ENCODE data around the gene ZDHHC19. TPM values are rescaled to one million over a fixed set of nuclear protein-coding genes. Genes with fewer than 3 reads are reported as not detected.
"Not testable (repeated sequence)": the region's sequence is repeated elsewhere in the genome, so short reads cannot be mapped to it uniquely, and the experiment has no call there.

ZDHHC19 gene
- total and polyA plus RNA-seq, 5 donors from 2014 or later = not detected

DNA sequence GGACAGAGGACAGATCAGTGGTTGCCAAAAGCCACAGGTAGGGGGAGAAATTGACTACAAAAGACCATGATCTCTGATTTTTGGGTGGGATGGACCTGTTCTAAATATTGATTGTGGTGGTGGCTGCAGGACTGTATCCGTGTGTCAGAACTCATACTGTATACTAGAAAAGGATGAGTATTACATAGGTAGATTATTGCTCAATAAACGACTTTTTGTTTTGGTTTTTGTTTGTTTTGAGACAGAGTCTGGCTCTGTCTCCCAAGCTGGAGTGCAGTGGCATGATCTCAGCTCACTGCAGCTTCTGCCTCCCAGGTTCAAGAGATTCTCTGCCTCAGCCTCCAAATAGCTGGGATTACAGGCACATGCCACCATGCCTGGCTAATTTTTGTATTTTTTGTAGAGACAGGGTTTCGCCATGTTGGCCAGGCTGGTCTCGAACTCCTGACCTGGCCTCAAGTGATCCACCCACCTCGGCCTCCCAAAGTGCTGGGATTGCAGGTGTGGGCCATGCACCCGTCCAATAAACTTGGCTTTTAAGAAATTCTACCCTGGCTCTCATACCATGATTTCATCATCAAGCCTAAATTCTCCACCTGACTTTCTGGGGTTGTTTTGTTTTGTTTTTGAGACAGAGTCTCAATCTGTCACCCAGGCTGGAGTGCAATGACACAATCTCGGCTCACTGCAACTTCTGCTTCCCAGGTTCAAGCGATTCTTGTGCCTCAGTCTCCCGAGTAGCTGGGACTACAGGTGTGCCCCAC, 5.6 kb downstream of the ZDHHC19 start:
- DNase-seq; ATAC-seq (ENCODE audit: low read depth in 2 of 2); H3K27me3 Mint-ChIP-seq; H3K36me3 ChIP-seq (ENCODE audit: control insufficient read depth, insufficient read depth, low read length); H3K27me3 ChIP-seq (ENCODE audit: control insufficient read depth, insufficient read depth, low read length); H3K36me3 Mint-ChIP-seq; H3K9me3 ChIP-seq (ENCODE audit: control insufficient read depth in 2 of 2, low read length in 2 of 2); H3K4me3 ChIP-seq (ENCODE audit: low read depth, low read length); H3K27ac ChIP-seq (ENCODE audit: insufficient read depth, low read length, poor library complexity, severe bottlenecking); H3K9me3 Mint-ChIP-seq: not testable (repeated sequence)
- H3K4me1 ChIP-seq (ENCODE audit: control insufficient read depth, insufficient read depth, low read length, poor library complexity, severe bottlenecking) = peaks cover 14% of the 10 kb centered on the region
- H3K4me1 Mint-ChIP-seq = peaks cover 3 to 15% (median 9%) of the 10 kb centered on the region in 4 donors
- peak overlapping the region in 1 of 3 donors; percentile 34 for H3K27ac Mint-ChIP-seq
- H3K4me3 Mint-ChIP-seq = peak overlapping the region in 1 of 4 donors; percentile 48

- H3K27ac ChIP-seq (ENCODE audit: insufficient read depth, low read length, poor library complexity, severe bottlenecking) = no peak overlapping the region
Observed at GRCh38 chr3:196203846-196204245, 7.4 kb downstream of the ZDHHC19 start.

DNA sequence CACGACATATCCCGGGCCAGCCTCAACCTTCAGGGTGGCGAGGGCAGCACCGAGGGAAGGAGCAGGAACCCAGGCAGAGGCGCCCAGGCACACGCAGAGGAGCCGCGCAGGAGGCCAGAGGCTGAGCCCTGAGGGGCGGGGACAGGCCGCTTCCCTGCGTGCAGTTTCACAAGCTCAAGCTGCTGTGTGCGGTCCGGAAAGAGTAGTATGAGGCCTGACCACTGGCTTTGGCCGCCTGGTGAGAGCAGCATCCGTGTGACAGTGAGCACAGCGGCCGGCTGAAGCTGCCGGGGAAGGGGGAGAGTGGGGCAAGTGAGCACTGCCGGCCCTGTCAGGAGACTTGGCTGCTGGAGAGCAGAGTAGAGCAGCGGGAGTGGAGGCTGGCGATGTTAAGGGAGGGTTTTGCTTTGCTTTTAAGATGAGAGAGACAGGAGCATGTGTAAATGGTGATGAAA, 8.7 kb downstream of the ZDHHC19 start:
- H3K4me3 ChIP-seq (ENCODE audit: low read depth, low read length) = no peak overlapping the region
- no peak overlapping the region for H3K27ac ChIP-seq (ENCODE audit: insufficient read depth, low read length, poor library complexity, severe bottlenecking)

More at GRCh38 chr3:196203846-196204245, 7.4 kb downstream of the ZDHHC19 start:
- H3K36me3 ChIP-seq (ENCODE audit: control insufficient read depth, insufficient read depth, low read length) = no peaks in the 10 kb centered on the region
- H3K9me3 ChIP-seq (ENCODE audit: control insufficient read depth in 2 of 2, low read length in 2 of 2) = no peaks in the 10 kb centered on the region
- Mint-ChIP-seq H3K36me3 (no peaks in the 10 kb centered on the region), H3K4me1 (peaks cover 3 to 15% (median 9%) of the 10 kb centered on the region in 4 donors), H3K27me3 (peaks cover 8% of the 10 kb centered on the region), H3K9me3 (peaks cover 0 to 2% (median 0%) of the 10 kb centered on the region in 7 donors), H3K4me3 (peak overlapping the region in 1 of 4 donors; percentile 70), H3K27ac (no peak overlapping the region)
- H3K27me3 ChIP-seq (ENCODE audit: control insufficient read depth, insufficient read depth, low read length) = no peaks in the 10 kb centered on the region
- ATAC-seq (ENCODE audit: low read depth in 2 of 2) = no peak
- H3K4me1 ChIP-seq (ENCODE audit: control insufficient read depth, insufficient read depth, low read length, poor library complexity, severe bottlenecking) = peaks cover 14% of the 10 kb centered on the region
- DNase-seq = no peak
- H3K4me3 ChIP-seq (ENCODE audit: low read depth, low read length) = no peak overlapping the region

DNA sequence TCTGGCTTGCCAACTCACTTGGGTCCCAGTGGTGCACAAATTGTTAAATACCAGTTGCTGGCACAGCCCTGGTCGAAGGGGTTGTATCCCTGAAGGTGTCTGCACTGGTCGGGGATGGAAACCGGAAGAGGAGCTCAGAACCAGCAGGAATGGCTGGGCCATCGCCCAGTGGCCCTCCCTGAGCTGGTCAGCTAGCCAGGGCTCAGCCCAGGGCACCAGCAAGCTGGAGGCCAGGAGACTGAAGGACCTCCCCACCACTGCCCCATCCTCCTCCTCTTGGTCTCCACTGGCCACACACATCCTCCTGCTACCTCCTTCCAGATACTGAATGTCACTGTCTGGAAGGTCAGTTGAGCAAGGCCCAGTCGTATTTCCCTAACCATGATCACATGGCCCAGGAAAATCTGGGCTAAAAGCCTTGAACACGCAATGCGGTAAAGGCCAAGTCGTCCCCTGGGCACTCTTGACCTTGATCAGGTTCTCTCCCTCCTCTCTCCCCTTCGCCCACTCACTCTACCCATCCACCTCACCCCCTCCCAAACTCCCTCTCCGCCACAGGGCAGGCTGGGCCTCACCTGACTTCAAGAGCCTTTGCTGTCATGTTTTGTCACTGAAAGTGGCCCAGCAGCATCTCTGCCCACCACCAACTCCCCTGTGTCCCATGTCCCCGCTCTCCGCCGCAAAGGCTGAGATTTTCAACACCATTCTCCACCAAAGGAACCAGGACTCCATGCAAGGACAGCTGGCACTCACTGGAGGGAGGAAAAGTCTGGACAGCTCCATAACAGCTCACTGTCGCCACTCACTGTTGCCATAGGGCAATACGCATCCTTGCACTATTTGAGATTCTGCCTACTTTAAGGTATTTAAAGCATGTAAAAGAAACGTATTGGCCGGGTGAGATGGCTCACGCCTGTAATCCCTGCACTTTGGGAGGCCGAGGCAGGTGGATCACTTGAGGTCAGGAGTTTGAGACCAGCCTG, 12.1 kb downstream of the ZDHHC19 start:
- H3K9me3 Mint-ChIP-seq = no peaks in the 10 kb centered on the region
- H3K27ac Mint-ChIP-seq = no peak overlapping the region
- no peaks in the 10 kb centered on the region for H3K27me3 ChIP-seq (ENCODE audit: control insufficient read depth, insufficient read depth, low read length)
- H3K36me3 ChIP-seq (ENCODE audit: control insufficient read depth, insufficient read depth, low read length) = no peaks in the 10 kb centered on the region
- no peak for ATAC-seq (ENCODE audit: low read depth in 2 of 2)
- H3K27ac ChIP-seq (ENCODE audit: insufficient read depth, low read length, poor library complexity, severe bottlenecking) = no peak overlapping the region
- H3K4me3 Mint-ChIP-seq = no peak overlapping the region
- H3K4me1 ChIP-seq (ENCODE audit: control insufficient read depth, insufficient read depth, low read length, poor library complexity, severe bottlenecking) = peaks cover 22% of the 10 kb centered on the region
- peaks cover 0 to 22% (median 8%) of the 10 kb centered on the region in 4 donors for H3K4me1 Mint-ChIP-seq
- H3K4me3 ChIP-seq (ENCODE audit: low read depth, low read length) = no peak overlapping the region
- no peak for DNase-seq
- peaks cover 8% of the 10 kb centered on the region for H3K27me3 Mint-ChIP-seq
- H3K36me3 Mint-ChIP-seq = no peaks in the 10 kb centered on the region
- H3K9me3 ChIP-seq (ENCODE audit: control insufficient read depth in 2 of 2, low read length in 2 of 2) = no peaks in the 10 kb centered on the region

More for the DNA sequence above, 8.7 kb downstream of the ZDHHC19 start:
- H3K27me3 ChIP-seq (ENCODE audit: control insufficient read depth, insufficient read depth, low read length) = no peaks in the 10 kb centered on the region
- no peaks in the 10 kb centered on the region for H3K36me3 Mint-ChIP-seq
- ATAC-seq (ENCODE audit: low read depth in 2 of 2) (peak in 1 of 2 donors; percentile 9), DNase-seq (no peak)
- peaks cover 8% of the 10 kb centered on the region for H3K27me3 Mint-ChIP-seq
- H3K4me3 Mint-ChIP-seq = no peak overlapping the region
- peaks cover 3 to 8% (median 6%) of the 10 kb centered on the region in 4 donors for H3K4me1 Mint-ChIP-seq
- H3K36me3 ChIP-seq (ENCODE audit: control insufficient read depth, insufficient read depth, low read length) = no peaks in the 10 kb centered on the region
- peaks cover 6% of the 10 kb centered on the region for H3K4me1 ChIP-seq (ENCODE audit: control insufficient read depth, insufficient read depth, low read length, poor library complexity, severe bottlenecking)
- H3K9me3 ChIP-seq (ENCODE audit: control insufficient read depth in 2 of 2, low read length in 2 of 2) = no peaks in the 10 kb centered on the region
- peaks cover 0 to 2% (median 0%) of the 10 kb centered on the region in 7 donors for H3K9me3 Mint-ChIP-seq
- H3K27ac Mint-ChIP-seq = no peak overlapping the region

- H3K27me3 Mint-ChIP-seq = peaks cover 2% of the 10 kb centered on the region
- Histone ChIP-seq H3K27me3 (ENCODE audit: control insufficient read depth, insufficient read depth, low read length) (no peaks in the 10 kb centered on the region), H3K4me1 (ENCODE audit: control insufficient read depth, insufficient read depth, low read length, poor library complexity, severe bottlenecking) (peaks cover 31% of the 10 kb centered on the region), H3K36me3 (ENCODE audit: control insufficient read depth, insufficient read depth, low read length) (no peaks in the 10 kb centered on the region), H3K27ac (ENCODE audit: insufficient read depth, low read length, poor library complexity, severe bottlenecking) (no peak overlapping the region), H3K9me3 (ENCODE audit: control insufficient read depth in 2 of 2, low read length in 2 of 2) (no peaks in the 10 kb centered on the region), H3K4me3 (ENCODE audit: low read depth, low read length) (no peak overlapping the region)
- no peaks in the 10 kb centered on the region for H3K36me3 Mint-ChIP-seq
- no peak for ATAC-seq (ENCODE audit: low read depth in 2 of 2)
- no peak overlapping the region for H3K4me3 Mint-ChIP-seq
- peaks cover 0 to 19% (median 10%) of the 10 kb centered on the region in 4 donors for H3K4me1 Mint-ChIP-seq
- H3K9me3 Mint-ChIP-seq = no peaks in the 10 kb centered on the region
- DNase-seq = no peak
- H3K27ac Mint-ChIP-seq = no peak overlapping the region
Observed at GRCh38 chr3:196198081-196198675, 13.0 kb downstream of the ZDHHC19 start.

GRCh38 chr3:196197524-196197923, 13.7 kb downstream of the ZDHHC19 start:
- ATAC-seq (ENCODE audit: low read depth in 2 of 2) (no peak), DNase-seq (no peak)
- H3K27me3 Mint-ChIP-seq = no peaks in the 10 kb centered on the region
- H3K36me3 ChIP-seq (ENCODE audit: control insufficient read depth, insufficient read depth, low read length) = no peaks in the 10 kb centered on the region
- H3K4me1 ChIP-seq (ENCODE audit: control insufficient read depth, insufficient read depth, low read length, poor library complexity, severe bottlenecking) = peaks cover 37% of the 10 kb centered on the region
- H3K9me3 Mint-ChIP-seq = no peaks in the 10 kb centered on the region
- peaks cover 0 to 26% (median 15%) of the 10 kb centered on the region in 4 donors for H3K4me1 Mint-ChIP-seq
- H3K9me3 ChIP-seq (ENCODE audit: control insufficient read depth in 2 of 2, low read length in 2 of 2) = no peaks in the 10 kb centered on the region
- no peak overlapping the region for H3K27ac Mint-ChIP-seq
- no peak overlapping the region for H3K4me3 Mint-ChIP-seq
- H3K4me3 ChIP-seq (ENCODE audit: low read depth, low read length) = no peak overlapping the region
- H3K27me3 ChIP-seq (ENCODE audit: control insufficient read depth, insufficient read depth, low read length) = no peaks in the 10 kb centered on the region
- no peak overlapping the region for H3K27ac ChIP-seq (ENCODE audit: insufficient read depth, low read length, poor library complexity, severe bottlenecking)
- no peaks in the 10 kb centered on the region for H3K36me3 Mint-ChIP-seq

DNA sequence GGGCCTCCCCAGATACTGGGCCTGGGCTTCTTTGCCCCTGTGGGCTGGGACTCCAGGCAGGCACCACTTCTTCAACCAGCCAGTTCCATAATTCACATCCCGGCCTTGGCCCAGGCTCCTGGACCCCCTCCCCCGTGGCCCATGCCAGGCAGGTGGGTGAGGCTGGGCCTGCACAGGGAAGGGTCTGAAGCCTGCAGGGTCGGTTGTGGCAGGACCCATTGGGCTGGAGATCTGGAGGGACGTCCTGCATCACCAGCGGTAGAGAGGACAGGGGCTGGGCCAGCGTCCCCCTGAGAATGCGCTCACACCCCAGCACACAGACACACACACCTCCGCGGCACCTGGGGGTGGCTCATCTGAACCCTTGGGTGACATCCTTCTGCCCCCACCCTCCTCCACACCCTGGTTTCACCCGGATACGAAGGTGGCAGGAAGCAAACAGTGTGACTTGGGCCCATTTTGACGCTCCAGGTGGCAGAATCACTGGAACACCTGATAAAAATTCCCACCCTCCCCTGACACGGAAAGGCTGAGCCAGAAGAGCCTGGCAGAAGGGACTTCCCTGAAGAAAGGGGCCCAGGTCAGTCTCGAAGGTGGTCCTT, 15.4 kb downstream of the ZDHHC19 start:
- Histone ChIP-seq H3K27ac (ENCODE audit: insufficient read depth, low read length, poor library complexity, severe bottlenecking) (peak overlapping the region; percentile 67), H3K4me1 (ENCODE audit: control insufficient read depth, insufficient read depth, low read length, poor library complexity, severe bottlenecking) (peaks cover 46% of the 10 kb centered on the region), H3K4me3 (ENCODE audit: low read depth, low read length) (no peak overlapping the region), H3K27me3 (ENCODE audit: control insufficient read depth, insufficient read depth, low read length) (no peaks in the 10 kb centered on the region), H3K36me3 (ENCODE audit: control insufficient read depth, insufficient read depth, low read length) (no peaks in the 10 kb centered on the region), H3K9me3 (ENCODE audit: control insufficient read depth in 2 of 2, low read length in 2 of 2) (no peaks in the 10 kb centered on the region)
- Mint-ChIP-seq H3K4me1 (peaks cover 0 to 38% (median 24%) of the 10 kb centered on the region in 4 donors), H3K27ac (no peak overlapping the region), H3K4me3 (no peak overlapping the region), H3K27me3 (no peaks in the 10 kb centered on the region), H3K36me3 (no peaks in the 10 kb centered on the region), H3K9me3 (no peaks in the 10 kb centered on the region)
- peak in 1 of 2 donors; percentile 23 for ATAC-seq (ENCODE audit: low read depth in 2 of 2)
- no peak for DNase-seq
